ENCODE results near the gene RHBDD1. TPM values are rescaled to one million over a fixed set of nuclear protein-coding genes. Genes with fewer than 3 reads are reported as not detected.

Gene RHBDD1
- total and polyA plus RNA-seq, 2 experiments from 2014 or later: 24.3 to 33.7 TPM

DNA sequence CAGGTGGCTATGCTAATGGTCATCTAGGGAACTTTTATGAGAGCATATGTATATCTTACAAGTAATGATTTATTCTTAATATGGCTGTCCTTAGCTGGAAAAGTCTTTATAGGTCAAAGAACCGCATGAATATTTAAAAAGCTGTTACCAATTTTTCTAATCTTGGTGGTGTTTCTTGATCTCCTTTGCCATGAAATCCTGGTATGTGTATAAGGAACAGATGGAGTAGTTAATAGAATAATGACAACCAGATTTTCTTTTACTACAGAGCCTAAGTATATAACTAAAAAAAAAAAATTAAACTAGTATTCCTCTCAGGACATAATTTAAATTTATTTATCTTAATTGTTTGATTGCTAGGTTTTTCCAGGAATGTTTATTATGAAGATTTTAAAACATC, 74.5 kb downstream of the RHBDD1 start:
- no peak for DNase-seq
- Histone ChIP-seq H3K36me3 (ENCODE audit: low read depth) (peaks cover 6% of the 10 kb centered on the region; the same call in 1 of the 2 replicates), H3K4me1 (ENCODE audit: insufficient read depth) (peaks cover 8% of the 10 kb centered on the region), H4K20me1 (ENCODE audit: insufficient read depth) (no peaks in the 10 kb centered on the region), H3K79me2 (ENCODE audit: insufficient read depth) (no peaks in the 10 kb centered on the region), H3K9ac (no peak overlapping the region), H3F3A (ENCODE audit: insufficient read depth) (peaks cover 11% of the 10 kb centered on the region), H3K27me3 (replicated peaks; ENCODE audit: insufficient read depth) (no peaks in the 10 kb centered on the region), H3K27ac (no peak overlapping the region), H2AFZ (no peak overlapping the region), H3K4me3 (no peak overlapping the region), H3K4me2 (ENCODE audit: unreplicated experiment) (no peak overlapping the region), H3K9me3 (ENCODE audit: low read depth) (no peaks in the 10 kb centered on the region), H3K9me2 (ENCODE audit: insufficient read depth) (no peaks in the 10 kb centered on the region)
- 38% methylated on average over 1 of the region's 1 CpG for WGBS, 2 experiments (ENCODE audit: low coverage in 1 of 2, low lambda C conversion rate in 2 of 2, missing lambda C conversion rate in 2 of 2)
- TF ChIP-seq EZH2phosphoT487 (IDR thresholded peaks at IDR 0.05; ENCODE audit: insufficient read depth, low read depth) (no peak), EZH2 (IDR thresholded peaks at IDR 0.05; ENCODE audit: insufficient read depth, poor library complexity, severe bottlenecking) (no peak)
- in situ Hi-C loops (cut with MboI): no loop called here

DNA sequence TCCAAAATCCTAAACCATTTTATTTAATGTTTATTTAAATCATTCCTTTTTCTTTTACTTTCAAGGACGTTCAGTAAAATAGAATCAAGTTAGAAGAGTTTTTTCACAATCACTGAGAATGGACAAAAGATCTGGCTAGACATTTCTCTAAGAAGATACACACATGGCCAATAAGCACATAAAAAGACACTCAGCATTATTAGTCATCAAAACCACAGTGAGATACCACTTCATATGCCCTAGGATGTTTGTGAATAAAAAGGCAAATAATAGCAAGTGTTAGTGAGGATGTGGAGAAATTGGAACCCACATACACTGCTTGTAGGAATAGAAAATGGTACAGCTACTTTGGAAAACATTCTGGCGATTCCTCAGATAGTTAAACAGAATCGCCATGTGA, 76.1 kb downstream of the RHBDD1 start:
- peaks cover 6% of the 10 kb centered on the region; the same call in 1 of the 2 replicates for H3K36me3 ChIP-seq (ENCODE audit: low read depth)
- no peaks in the 10 kb centered on the region for H3K79me2 ChIP-seq (ENCODE audit: insufficient read depth)
- DNase-seq: peak; percentile 67

DNA sequence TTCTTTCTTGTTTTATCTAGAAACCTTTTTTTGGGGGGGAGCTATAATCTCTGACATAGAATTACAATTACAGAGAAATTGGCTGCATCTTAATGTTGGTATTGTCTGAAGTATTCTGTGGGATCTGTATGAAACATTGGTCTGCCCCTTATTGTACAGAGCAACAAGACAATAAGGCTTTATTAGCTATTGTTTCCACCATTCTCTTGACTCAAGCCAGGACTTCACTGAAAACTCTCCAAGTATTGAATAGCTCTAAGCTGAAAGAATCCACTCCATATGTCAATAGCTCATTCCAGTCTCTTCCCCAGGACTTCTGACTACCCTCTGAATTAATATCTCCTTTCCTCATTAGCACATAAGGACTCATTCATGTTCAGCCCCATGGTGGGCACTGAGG, 77.8 kb downstream of the RHBDD1 start:
- Histone ChIP-seq H3K4me2 (ENCODE audit: unreplicated experiment) (no peak overlapping the region), H3K79me2 (ENCODE audit: insufficient read depth) (0 out of 2 replicates have a peak, but pooled peaks cover under 1% of the 10 kb centered on the region), H3K27ac (no peak overlapping the region), H3F3A (ENCODE audit: insufficient read depth) (peaks cover 11% of the 10 kb centered on the region), H2AFZ (no peak overlapping the region), H3K9ac (no peak overlapping the region), H3K4me1 (ENCODE audit: insufficient read depth) (peaks cover 12% of the 10 kb centered on the region), H3K36me3 (ENCODE audit: low read depth) (peaks cover 6% of the 10 kb centered on the region; the same call in 1 of the 2 replicates), H3K4me3 (no peak overlapping the region), H4K20me1 (ENCODE audit: insufficient read depth) (no peaks in the 10 kb centered on the region), H3K9me2 (ENCODE audit: insufficient read depth) (no peaks in the 10 kb centered on the region), H3K27me3 (replicated peaks; ENCODE audit: insufficient read depth) (no peaks in the 10 kb centered on the region), H3K9me3 (ENCODE audit: low read depth) (no peaks in the 10 kb centered on the region)
- no peak for TF ChIP-seq EZH2 (IDR thresholded peaks at IDR 0.05; ENCODE audit: insufficient read depth, poor library complexity, severe bottlenecking)
- no peak for TF ChIP-seq EZH2phosphoT487 (IDR thresholded peaks at IDR 0.05; ENCODE audit: insufficient read depth, low read depth)
- no peak for DNase-seq
- in situ Hi-C loops (cut with MboI): no loop called here

More for the DNA sequence above, 76.1 kb downstream of the RHBDD1 start:
- no peaks in the 10 kb centered on the region for H3K27me3 ChIP-seq (replicated peaks; ENCODE audit: insufficient read depth)
- no peak for TF ChIP-seq EZH2 (IDR thresholded peaks at IDR 0.05; ENCODE audit: insufficient read depth, poor library complexity, severe bottlenecking)
- no peak for TF ChIP-seq EZH2phosphoT487 (IDR thresholded peaks at IDR 0.05; ENCODE audit: insufficient read depth, low read depth)
- no peak overlapping the region for H3K9ac ChIP-seq
- no peaks in the 10 kb centered on the region for H3K9me2 ChIP-seq (ENCODE audit: insufficient read depth)
- peaks cover 11% of the 10 kb centered on the region for H3F3A ChIP-seq (ENCODE audit: insufficient read depth)
- H3K4me1 ChIP-seq (ENCODE audit: insufficient read depth): peaks cover 8% of the 10 kb centered on the region
- H3K4me2 ChIP-seq (ENCODE audit: unreplicated experiment): no peak overlapping the region
- no peak overlapping the region for H3K4me3 ChIP-seq
- H4K20me1 ChIP-seq (ENCODE audit: insufficient read depth): no peaks in the 10 kb centered on the region
- H3K9me3 ChIP-seq (ENCODE audit: low read depth): no peaks in the 10 kb centered on the region
- no peak overlapping the region for H3K27ac ChIP-seq
- no peak overlapping the region for H2AFZ ChIP-seq
- WGBS, 2 experiments (ENCODE audit: low coverage in 1 of 2, low lambda C conversion rate in 2 of 2, missing lambda C conversion rate in 2 of 2): 58 to 61% methylated on average over 3 of the region's 3 CpGs
- in situ Hi-C loops (cut with MboI): no loop called here

DNA sequence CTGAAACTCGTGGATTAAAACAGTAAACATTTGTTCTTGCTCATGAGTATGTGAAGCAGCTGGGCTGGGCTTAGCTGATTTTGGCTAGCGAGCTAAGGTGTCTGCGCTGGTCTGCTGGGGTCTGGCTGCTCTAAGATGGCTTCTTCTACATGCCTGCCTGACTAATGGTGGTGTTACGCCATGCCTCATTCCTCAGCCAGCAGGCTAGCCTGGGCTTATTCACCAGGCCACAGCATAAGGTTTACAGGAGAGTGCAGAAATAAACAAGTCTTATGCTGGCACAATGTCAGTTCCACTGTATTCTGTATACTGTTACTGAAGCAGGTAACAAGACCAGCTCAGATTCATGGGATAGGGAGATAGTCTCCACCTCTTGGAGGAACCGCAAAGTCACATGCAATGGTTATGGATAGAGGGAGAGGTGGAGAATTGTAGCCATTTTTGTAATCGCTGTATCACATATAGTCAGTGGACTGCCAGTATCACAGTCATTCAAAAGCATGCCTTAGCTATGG, 80.0 kb downstream of the RHBDD1 start:
- Histone ChIP-seq H3K4me2 (ENCODE audit: unreplicated experiment) (no peak overlapping the region), H3K36me3 (ENCODE audit: low read depth) (peaks cover 6% of the 10 kb centered on the region; the same call in 1 of the 2 replicates), H2AFZ (no peak overlapping the region), H3K9ac (no peak overlapping the region), H3K4me3 (no peak overlapping the region), H3K9me2 (ENCODE audit: insufficient read depth) (no peaks in the 10 kb centered on the region), H3K27me3 (replicated peaks; ENCODE audit: insufficient read depth) (no peaks in the 10 kb centered on the region), H3K9me3 (ENCODE audit: low read depth) (no peaks in the 10 kb centered on the region), H3K4me1 (ENCODE audit: insufficient read depth) (peaks cover 12% of the 10 kb centered on the region), H3K79me2 (ENCODE audit: insufficient read depth) (0 out of 2 replicates have a peak, but pooled peaks cover 4% of the 10 kb centered on the region), H4K20me1 (ENCODE audit: insufficient read depth) (no peaks in the 10 kb centered on the region), H3F3A (ENCODE audit: insufficient read depth) (peaks cover 11% of the 10 kb centered on the region), H3K27ac (no peak overlapping the region)
- in situ Hi-C loops (cut with MboI): no loop called here
- peak; percentile 67 for DNase-seq
- 86% methylated on average over 6 of the region's 6 CpGs for WGBS, 2 experiments (ENCODE audit: low coverage in 1 of 2, low lambda C conversion rate in 2 of 2, missing lambda C conversion rate in 2 of 2)
- no peak for TF ChIP-seq EZH2phosphoT487 (IDR thresholded peaks at IDR 0.05; ENCODE audit: insufficient read depth, low read depth)
- TF ChIP-seq EZH2 (IDR thresholded peaks at IDR 0.05; ENCODE audit: insufficient read depth, poor library complexity, severe bottlenecking): no peak

Measured in GM23248 (cell line).